Transverse colon (tissue), 4 donors: ENCODE measurements around the gene NTF3. TPM values are rescaled to one million over a fixed set of nuclear protein-coding genes. Genes with fewer than 3 reads are reported as not detected.
"Not testable (repeated sequence)": the region's sequence is repeated elsewhere in the genome, so short reads cannot be mapped to it uniquely, and the experiment has no call there.

Source experiments
- DNase-seq: peaks from one replicate; pipeline ENCODE4 v3.0.0-alpha.2; 2019
- H3K27ac ChIP-seq, 4 donors: fragments of 200-600 bp; sonication (generic); 2 replicates each; pipeline ENCODE4 v1.5.1; 2016 to 2018; ENCODE audit warnings: inconsistent platforms in 4 of 4
- H3K27me3 ChIP-seq: fragments of 200-600 bp; sonication (generic); 2 replicates; pipeline ENCODE4 v1.5.1; 2017; ENCODE audit warnings: inconsistent platforms
- H3K36me3 ChIP-seq, 4 donors: fragments of 200-600 bp; sonication (generic); 2 replicates each; pipeline ENCODE4 v1.5.1; 2017 to 2019; ENCODE audit warnings: inconsistent platforms in 4 of 4
- H3K4me1 ChIP-seq, 4 donors: fragments of 200-600 bp; sonication (generic); 2 replicates each; pipeline ENCODE4 v1.5.1; 2017 to 2020; ENCODE audit warnings: inconsistent platforms in 4 of 4
- H3K4me3 ChIP-seq, 4 donors: fragments of 200-600 bp; sonication (generic); 1 replicate in 1 of 4; 2 replicates in 3 of 4; pipeline versions ENCODE4 v1.5.1 to v1.6.1; 2017 to 2019; ENCODE audit warnings: inconsistent platforms in 4 of 4
- H3K9me3 ChIP-seq, 2 donors: fragments of 200-600 bp; sonication (generic); 2 replicates each; pipeline ENCODE4 v1.5.1; 2017 to 2019; ENCODE audit warnings: inconsistent platforms in 2 of 2
- EP300 ChIP-seq: sonication (generic); formaldehyde crosslinking; IDR thresholded peaks from one replicate; pipeline ENCODE4 v1.6.1; 2017; ENCODE audit warnings: antibody characterized with exemption, low read depth
- POLR2A ChIP-seq: fragments of 450-650 bp; IDR thresholded peaks from one replicate; pipeline ENCODE4 v1.6.1; 2016; ENCODE audit warnings: antibody characterized with exemption, mild to moderate bottlenecking, moderate library complexity
- POLR2AphosphoS5 ChIP-seq, 3 donors: sonication (generic); formaldehyde crosslinking; IDR thresholded peaks; one replicate each; pipeline ENCODE4 v1.6.1; 2016; ENCODE audit warnings: antibody characterized with exemption in 3 of 3
- WGBS, 2 donors: methylation state at CpG; one replicate each; pipeline ENCODE4 v1.1.5; 2018; ENCODE audit warnings: low coverage in 1 of 2; 5-methylcytosine and 5-hydroxymethylcytosine counted together
- in situ Hi-C, 4 donors: fragments of 200-750 bp; cut with MboI; loops; one replicate each; pipeline versions ENCODE4 v1.15.0 to v1.15.1; 2017; ENCODE audit warnings: low sequenced_read_pairs in 3 of 4, low pct_ligation_motif_present in 1 of 4, low pct_unique_long_range_greater_than_20kb in 1 of 4
- intact Hi-C: fragments of 100-400 bp; cut with DNase I; formaldehyde crosslinking; loops from one replicate; pipeline ENCODE4 v1.15.1; 2023; ENCODE audit warnings: low total_unique reads
- total RNA-seq, 4 donors: library from RNA; depleted of rRNA; stranded (reverse); fragments of >200 nt; gene quantifications; one replicate each; pipeline ENCODE4 v1.1.0, GENCODE V29; 2016
- TF ChIP-seq, protein P1 (sequence below), 5 experiments: fragments of 200-600 bp in 3 of 5; fragments of 450-650 bp in 2 of 5; sonication (generic) in 3 of 5; IDR thresholded peaks; 1 replicate in 2 of 5; 2 replicates in 3 of 5; pipeline ENCODE4 v1.5.1; 2016 to 2017; ENCODE audit warnings: antibody characterized with exemption in 5 of 5, inconsistent platforms in 3 of 5, mild to moderate bottlenecking in 2 of 5, moderate library complexity in 1 of 5

The NTF3 gene
- total RNA-seq, 4 donors from 2014 or later: 0.68 TPM; not detected in 3

- intact Hi-C loops: no loop called here
- DNase-seq: no peak
- Histone ChIP-seq H3K36me3 (no peaks in the 10 kb centered on the region), H3K27ac (no peak overlapping the region), H3K9me3 (no peaks in the 10 kb centered on the region), H3K4me1 (peaks cover 0 to 3% (median 0%) of the 10 kb centered on the region in 4 donors), H3K4me3 (no peak overlapping the region), H3K27me3 (no peaks in the 10 kb centered on the region)
- TF ChIP-seq POLR2AphosphoS5 (IDR thresholded peaks at IDR 0.05) (no peak), EP300 (no peak), POLR2A (no peak)
- TF ChIP-seq, protein P1, sequence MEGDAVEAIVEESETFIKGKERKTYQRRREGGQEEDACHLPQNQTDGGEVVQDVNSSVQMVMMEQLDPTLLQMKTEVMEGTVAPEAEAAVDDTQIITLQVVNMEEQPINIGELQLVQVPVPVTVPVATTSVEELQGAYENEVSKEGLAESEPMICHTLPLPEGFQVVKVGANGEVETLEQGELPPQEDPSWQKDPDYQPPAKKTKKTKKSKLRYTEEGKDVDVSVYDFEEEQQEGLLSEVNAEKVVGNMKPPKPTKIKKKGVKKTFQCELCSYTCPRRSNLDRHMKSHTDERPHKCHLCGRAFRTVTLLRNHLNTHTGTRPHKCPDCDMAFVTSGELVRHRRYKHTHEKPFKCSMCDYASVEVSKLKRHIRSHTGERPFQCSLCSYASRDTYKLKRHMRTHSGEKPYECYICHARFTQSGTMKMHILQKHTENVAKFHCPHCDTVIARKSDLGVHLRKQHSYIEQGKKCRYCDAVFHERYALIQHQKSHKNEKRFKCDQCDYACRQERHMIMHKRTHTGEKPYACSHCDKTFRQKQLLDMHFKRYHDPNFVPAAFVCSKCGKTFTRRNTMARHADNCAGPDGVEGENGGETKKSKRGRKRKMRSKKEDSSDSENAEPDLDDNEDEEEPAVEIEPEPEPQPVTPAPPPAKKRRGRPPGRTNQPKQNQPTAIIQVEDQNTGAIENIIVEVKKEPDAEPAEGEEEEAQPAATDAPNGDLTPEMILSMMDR (IDR thresholded peaks at IDR 0.05): no peak
- 63 to 79% methylated on average over 2 to 3 of the region's 3 CpGs for WGBS, 2 donors
- in situ Hi-C loops: no loop called here
Measured at GRCh38 chr12:5533368-5533767, 101.5 kb downstream of the NTF3 start.

DNA sequence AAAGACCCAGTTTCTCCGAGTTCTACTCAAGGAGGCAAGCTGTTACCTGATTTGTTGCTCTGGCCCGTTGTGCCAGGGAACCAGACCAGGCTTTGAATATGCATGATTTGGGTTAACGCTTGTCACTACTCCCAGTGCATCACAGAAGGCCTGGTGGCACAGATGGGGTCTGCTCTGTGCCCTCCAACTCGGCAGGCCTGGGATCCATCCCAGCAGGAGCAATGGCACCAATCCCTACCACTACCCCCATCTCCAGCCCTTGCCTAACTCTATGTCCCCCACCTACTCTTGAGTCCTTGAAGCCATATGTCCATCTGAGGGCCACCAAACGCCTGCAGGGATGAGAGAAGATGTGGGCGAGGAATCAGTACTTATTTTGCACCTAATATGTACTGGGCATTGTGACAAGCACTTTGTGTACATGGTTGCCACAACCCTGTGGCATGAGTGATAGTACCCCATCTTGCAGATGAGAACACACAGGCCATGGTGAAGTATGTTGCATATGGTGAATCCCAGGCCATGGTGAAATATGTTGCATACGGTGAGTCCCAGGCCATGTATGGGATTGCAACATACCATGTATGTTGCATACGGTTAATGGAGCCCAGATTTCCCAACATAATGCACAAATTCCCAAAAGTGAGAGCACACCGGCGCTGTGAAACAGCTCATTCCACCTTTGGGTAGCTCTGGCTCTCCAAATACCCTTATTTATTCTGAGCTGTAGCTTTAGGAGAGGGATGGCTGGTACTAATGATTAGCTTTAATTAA, 102.7 kb downstream of the NTF3 start:
- in situ Hi-C loops: no loop called here
- TF ChIP-seq, protein P1 (IDR thresholded peaks at IDR 0.05): no peak
- TF ChIP-seq EP300 (no peak), POLR2A (no peak), POLR2AphosphoS5 (IDR thresholded peaks at IDR 0.05) (no peak)
- no peaks in the 10 kb centered on the region for H3K36me3 ChIP-seq
- no peaks in the 10 kb centered on the region for H3K27me3 ChIP-seq
- intact Hi-C loops: no loop called here
- no peak overlapping the region for H3K4me3 ChIP-seq
- H3K27ac ChIP-seq: no peak overlapping the region
- H3K4me1 ChIP-seq: no peaks in the 10 kb centered on the region
- H3K9me3 ChIP-seq: no peaks in the 10 kb centered on the region
- no peak for DNase-seq
- WGBS, 2 donors: 80 to 88% methylated on average over 5 to 10 of the region's 10 CpGs

GRCh38 chr12:5535541-5535940, 103.6 kb downstream of the NTF3 start:
- TF ChIP-seq POLR2AphosphoS5 (IDR thresholded peaks at IDR 0.05) (no peak), POLR2A (no peak), EP300 (no peak)
- TF ChIP-seq, protein P1 (IDR thresholded peaks at IDR 0.05): no peak
- H3K9me3 ChIP-seq: no peaks in the 10 kb centered on the region
- H3K27ac ChIP-seq: no peak overlapping the region
- intact Hi-C loops: no loop called here
- 92 to 93% methylated on average over 2 to 3 of the region's 3 CpGs for WGBS, 2 donors
- no peaks in the 10 kb centered on the region for H3K36me3 ChIP-seq
- in situ Hi-C loops: no loop called here
- H3K27me3 ChIP-seq: no peaks in the 10 kb centered on the region
- DNase-seq: no peak
- H3K4me1 ChIP-seq: no peaks in the 10 kb centered on the region
- no peak overlapping the region for H3K4me3 ChIP-seq

- intact Hi-C loops, in situ Hi-C loops, H3K27me3 ChIP-seq, H3K4me3 ChIP-seq, H3K27ac ChIP-seq, H3K4me1 ChIP-seq, H3K36me3 ChIP-seq, DNase-seq, H3K9me3 ChIP-seq: not testable (repeated sequence)
- 60 to 62% methylated on average over 2 to 13 of the region's 13 CpGs for WGBS, 2 donors
Measured at GRCh38 chr12:5537026-5537615, 105.2 kb downstream of the NTF3 start.
